GM18907 (cell line): ENCODE results near the gene ABHD16A.

ENCODE experiments used
- ATAC-seq: cut with Tn5 transposase; IDR thresholded peaks from one replicate; pipeline ENCODE4 v1.9.1; 2021; ENCODE audit warnings: mild to moderate bottlenecking, moderate library complexity; ENCODE audit not compliant: unreplicated experiment

Gene ABHD16A

GRCh38 chr6:31642798-31643570 is 60.1 kb downstream of the ABHD16A start:
- no peak for ATAC-seq

- no peak for ATAC-seq
Measured at GRCh38 chr6:31641370-31641769, 61.8 kb downstream of the ABHD16A start.

- ATAC-seq: no peak
Measured at GRCh38 chr6:31640612-31641011, 62.5 kb downstream of the ABHD16A start.

GRCh38 chr6:31639449-31639861 is 63.7 kb downstream of the ABHD16A start:
- no peak for ATAC-seq

- no peak for ATAC-seq
Measured at GRCh38 chr6:31639043-31639442, 64.1 kb downstream of the ABHD16A start.
